NCI-H460 (cell line): ENCODE results near the gene VSIG4. TPM values are rescaled to one million over a fixed set of nuclear protein-coding genes. Genes with fewer than 3 reads are reported as not detected.
"Not testable (repeated sequence)": the region's sequence is repeated elsewhere in the genome, so short reads cannot be mapped to it uniquely, and the experiment has no call there.

Experiments used
- DNase-seq: peaks from one replicate; pipeline ENCODE4 v3.0.0-alpha.2; 2016; ENCODE audit warnings: low read depth; ENCODE audit errors: extremely low read depth
- total RNA-seq: library from RNA; depleted of rRNA; stranded (reverse); fragments of >200 nt; shearing (Covaris generic); gene quantifications from 2 replicates; pipeline ENCODE4 v1.2.3, GENCODE V29; 2014; rRNA removed

The VSIG4 gene
- total RNA-seq, 1 experiment from 2014 or later: not detected

DNA sequence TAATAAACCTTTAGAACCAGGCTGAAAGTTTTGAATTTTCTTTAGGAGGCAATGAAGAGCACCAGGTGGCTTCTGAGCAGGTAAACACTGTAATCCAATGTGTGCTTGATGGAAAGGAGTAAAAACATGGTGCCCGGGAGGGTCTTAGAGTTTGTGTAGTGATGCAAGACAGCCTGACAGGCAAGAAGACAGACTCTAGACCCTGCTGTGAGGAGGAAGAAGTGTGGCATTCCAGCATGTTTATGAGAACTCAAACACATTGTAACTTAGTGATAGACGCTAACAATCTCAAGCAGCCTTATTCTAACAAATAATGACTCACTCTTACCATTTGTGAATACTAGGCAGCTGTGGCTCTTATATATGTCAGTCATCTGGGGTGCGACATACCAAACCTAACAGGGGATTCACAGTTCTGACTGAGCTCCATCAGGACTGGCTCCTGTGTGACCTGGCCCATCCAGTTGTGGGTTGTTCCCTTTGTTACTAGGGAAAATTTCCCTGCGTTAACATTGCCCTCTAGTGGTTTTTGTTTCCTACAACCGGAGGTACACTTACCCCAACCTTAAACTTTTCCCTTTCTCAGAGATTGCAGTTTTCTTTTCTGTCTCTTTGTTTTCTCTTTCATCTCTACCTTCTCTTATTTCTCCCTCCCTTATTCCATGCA lies 53.8 kb downstream of the VSIG4 start:
- DNase-seq: peak; percentile 45

DNA sequence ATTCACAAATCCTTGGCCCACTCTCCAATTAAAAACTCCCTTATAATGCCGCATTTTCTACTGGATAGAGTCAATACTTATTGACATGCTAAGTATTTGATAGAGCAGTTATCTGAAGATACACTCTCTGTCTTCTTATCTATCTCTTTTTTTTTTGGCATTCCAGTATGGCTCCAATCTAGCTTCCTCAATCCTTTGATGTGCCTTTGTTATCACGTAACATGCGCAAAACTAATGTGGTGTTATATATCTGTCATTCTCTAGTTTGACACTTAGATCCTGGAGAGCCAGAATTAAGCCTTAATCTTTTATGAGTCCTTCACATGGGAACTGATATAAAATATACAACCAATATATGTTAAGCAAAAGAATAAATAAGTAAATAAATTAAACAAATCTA lies 54.7 kb downstream of the VSIG4 start:
- no peak for DNase-seq

DNA sequence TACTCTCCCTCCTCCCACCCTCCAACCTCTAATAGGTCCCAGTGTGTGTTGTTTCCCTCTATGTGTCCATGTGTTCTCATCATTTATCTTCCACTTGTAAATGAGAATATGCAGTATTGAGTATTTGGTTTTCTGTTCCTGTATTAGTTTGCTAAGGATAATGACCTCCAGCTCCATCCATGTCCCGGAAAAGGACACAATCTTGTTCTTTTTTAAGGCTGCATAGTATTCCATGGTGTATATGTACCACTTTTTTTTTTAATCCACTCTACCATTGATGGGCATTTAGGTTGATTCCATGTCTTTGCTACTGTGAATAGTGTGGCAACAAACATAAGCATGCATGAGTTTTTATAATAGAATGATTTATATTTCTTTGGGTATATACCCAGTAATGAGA lies 62.7 kb downstream of the VSIG4 start:
- not testable (repeated sequence) for DNase-seq

DNA sequence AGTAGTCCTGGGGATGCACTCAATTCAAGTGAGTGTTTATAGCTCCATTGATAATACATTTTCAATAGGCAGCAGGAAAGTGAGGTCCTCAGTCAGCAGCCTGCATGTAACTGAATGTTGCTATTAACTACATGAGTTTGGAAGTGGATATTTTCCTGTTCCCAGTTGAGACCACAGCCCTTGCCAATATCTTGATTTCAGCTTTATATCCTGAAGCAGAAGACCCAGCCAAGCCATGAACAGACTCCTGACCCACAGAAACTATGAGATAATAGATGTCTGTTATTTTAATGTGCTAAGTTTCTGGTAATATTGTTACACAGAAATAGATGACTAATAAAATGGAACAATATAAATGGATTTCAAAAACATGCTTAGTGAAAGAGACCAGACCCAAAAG lies 63.7 kb downstream of the VSIG4 start:
- DNase-seq: no peak

DNA sequence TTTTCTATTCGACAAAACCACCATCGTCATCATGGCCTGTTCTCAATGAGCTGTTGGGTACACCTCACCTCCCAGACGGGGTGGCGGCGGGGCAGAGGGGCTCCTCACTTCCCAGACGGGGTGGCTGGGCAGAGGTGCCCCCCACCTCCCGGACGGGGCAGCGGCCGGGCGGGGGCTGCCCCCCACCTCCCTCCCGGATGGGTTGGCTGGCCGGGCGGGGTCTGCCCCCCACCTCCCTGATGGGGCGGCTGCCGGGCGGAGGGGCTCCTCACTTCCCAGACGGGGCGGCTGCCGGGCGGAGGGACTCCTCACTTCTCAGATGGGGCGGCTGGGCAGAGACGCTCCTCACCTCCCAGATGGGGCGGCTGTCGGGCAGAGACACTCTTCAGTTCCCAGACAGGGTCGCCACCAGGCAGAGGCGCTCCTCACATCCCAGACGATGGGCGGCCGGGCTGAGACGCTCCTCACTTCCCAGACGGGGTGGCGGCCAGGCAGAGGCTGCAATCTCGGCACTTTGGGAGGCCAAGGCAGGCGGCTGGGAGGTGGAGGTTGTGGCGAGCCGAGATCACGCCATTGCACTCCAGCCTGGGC lies 64.6 kb downstream of the VSIG4 start:
- not testable (repeated sequence) for DNase-seq

Other genes with a start within 250 kb of the VSIG4 start
- 0.02 TPM in 1 of 2 replicates, not detected in the other for gene HEPH, start 124.2 kb upstream of the VSIG4 start, total RNA-seq